Measurements from ENCODE around the gene OR6C2.
"Not testable (repeated sequence)": the region's sequence is repeated elsewhere in the genome, so short reads cannot be mapped to it uniquely, and the experiment has no call there.

OR6C2 gene

DNA sequence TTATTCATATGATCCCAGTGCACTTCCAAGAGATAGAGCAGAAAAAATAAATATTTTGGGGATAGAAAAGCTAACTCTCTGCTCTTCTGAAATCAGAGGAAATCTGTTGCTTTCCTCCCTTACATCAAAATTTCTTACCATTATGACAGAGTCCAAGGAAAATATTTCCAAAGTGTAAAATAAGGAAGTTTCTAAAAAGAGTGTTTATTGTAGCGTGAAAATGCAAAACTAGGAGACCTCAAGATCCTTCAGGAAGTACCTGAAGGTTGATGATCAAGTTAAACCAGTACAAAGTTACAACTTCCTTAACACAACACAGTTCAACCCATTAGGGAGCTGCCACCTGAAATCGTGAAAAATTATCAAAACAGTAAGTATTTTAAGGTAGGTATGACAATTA, at the start of gene OR6C2:
OR6C2 (plus strand) TSS at position 301 of the 400 bp plus-strand sequence. CDS start 8,138 bp downstream, outside the sequence.
- DNase-seq (ENCODE audit: low spot score): no peak

DNA sequence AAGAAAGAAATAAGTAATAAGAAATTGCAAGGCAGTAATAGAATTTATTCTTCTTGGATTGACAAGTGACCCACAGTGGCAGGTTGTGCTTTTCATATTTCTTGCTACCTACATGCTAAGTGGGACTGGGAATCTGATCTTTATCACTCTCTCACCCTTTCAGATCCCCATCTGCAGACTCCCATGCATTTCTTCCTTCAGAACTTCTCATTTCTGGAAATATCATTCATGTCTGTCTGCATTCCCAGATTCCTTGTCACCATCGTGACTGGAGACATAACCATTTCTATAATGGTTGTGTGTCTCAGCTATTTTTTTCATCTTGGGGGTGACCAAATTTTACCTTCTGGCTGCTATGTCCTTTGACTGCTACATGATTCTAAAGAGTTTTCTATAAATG, 47.5 kb upstream of the OR6C2 start:
- DNase-seq (ENCODE audit: low spot score): no peak

DNA sequence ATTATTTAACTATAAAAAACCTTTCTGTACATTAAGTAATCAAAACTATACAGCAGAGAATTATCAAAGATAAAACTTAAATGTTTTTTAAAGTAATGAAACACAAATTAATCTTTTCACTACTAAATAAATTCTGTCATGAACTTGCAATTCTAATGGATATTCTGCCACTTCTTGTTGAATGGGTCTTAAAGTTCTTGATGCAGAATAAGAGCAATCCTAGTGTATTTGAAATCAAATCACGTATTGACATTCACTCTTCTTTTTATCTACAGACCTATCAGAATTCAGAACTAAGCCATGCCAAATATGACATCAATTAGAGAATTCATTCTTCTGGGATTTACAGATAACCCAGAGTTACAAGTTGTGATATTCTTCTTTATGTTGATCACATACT, 43.6 kb upstream of the OR6C2 start, which contains the start of gene OR6C65:
OR6C65 (plus strand) TSS at position 301 of the 400 bp plus-strand sequence; CDS start at position 301, 0 bp downstream.
- DNase-seq (ENCODE audit: low spot score): no peak

DNA sequence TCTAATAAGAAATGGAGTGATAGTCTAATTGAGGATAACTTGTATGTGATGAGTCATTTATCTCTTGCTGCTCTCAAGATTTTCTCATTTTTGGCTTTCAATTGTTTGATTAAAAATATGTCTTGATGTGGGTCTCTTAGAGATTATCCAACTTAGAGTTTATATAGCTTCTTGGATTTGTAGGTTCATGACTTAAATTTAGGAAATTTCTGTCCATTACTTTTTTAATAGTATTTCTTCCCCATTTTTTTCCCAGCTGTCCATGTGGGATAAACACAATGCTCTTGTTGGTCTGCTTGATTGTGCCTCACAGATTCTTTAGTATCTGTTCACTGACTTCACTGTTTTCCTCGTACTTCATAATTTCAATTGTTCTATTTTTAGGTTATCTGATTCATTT, 36.0 kb upstream of the OR6C2 start:
- DNase-seq (ENCODE audit: low spot score): no peak

DNA sequence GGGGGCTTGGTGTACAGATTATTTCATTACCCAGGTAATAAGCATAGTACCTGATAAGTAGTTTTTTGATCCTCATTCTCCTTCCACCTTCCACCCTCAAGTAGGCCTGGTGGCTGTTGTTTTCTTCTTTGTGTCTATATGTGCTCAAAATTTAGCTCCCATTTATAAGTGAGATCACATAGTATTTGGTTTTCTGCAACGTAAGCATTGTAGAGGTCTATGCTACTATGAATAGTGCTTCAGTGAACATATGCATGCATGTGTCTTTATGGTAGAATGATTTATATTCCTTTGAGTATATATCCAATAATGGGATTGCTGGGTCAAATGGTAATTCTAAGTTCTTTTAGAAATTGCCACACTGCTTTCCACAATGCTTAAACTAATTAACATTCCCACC, 34.7 kb upstream of the OR6C2 start:
- not testable (repeated sequence) for DNase-seq (ENCODE audit: low spot score)

DNA sequence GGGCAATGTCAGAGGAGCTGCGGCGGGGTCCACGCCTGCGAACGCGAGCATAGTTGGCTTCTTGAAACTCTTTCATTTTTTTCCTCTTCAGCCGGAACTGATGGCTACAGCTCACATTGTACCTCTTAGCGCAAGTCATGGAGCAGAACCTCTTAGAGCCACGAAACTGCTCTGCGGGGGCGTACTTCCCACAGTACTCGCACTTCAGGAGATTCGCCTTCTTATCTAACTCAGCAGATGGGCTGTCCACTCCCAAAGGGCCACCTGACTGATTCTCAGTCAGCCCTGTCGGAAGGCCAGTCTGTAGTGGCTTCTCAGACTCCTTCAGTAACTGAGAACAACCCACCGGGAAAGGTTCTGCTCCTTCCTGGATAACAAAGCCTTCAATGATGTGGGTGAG, 31.7 kb upstream of the OR6C2 start:
- not testable (repeated sequence) for DNase-seq (ENCODE audit: low spot score)

DNA sequence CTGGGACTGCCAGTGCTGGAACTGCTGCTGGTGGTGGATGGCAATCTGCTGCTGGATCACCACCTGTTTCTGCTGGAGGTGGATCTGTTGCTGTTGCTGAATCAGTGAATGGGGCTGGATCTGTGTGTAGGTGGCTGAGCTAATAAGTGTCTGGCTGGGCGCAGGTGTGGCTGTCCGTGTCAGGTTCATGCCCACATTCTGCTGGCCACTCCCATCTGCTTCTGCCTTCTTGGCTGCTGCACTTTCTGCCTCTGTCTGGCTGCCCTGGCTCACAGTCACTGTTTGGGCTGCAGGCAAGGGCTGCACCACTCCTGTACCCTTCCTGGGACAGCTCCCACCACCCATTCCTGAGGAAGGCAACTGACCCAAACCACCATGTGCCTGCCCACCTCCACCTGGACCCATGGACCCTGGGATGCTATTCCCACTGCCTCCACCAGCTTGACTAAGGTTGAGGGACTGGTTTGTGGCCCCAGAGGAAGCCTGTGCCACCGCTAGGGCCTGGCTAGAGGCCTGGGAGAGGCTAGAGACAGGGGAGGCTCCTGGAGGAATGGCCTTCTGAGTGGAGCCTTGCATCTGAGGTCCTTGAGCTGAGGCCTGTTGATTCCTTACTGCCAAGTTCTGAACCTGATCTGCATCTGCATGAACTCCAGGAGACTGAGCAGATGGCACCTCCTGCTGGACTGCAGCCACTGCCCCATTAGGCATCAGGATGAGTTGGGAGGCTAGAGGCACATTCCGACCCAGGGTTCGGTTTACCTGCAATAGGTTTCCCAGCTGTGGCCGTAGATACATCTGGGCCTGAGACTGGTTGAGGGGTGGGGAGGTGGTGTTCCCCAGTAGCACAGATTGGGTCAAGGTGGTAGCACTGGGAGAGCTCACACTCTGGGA, 30.1 kb upstream of the OR6C2 start:
- not testable (repeated sequence) for DNase-seq (ENCODE audit: low spot score)

DNA sequence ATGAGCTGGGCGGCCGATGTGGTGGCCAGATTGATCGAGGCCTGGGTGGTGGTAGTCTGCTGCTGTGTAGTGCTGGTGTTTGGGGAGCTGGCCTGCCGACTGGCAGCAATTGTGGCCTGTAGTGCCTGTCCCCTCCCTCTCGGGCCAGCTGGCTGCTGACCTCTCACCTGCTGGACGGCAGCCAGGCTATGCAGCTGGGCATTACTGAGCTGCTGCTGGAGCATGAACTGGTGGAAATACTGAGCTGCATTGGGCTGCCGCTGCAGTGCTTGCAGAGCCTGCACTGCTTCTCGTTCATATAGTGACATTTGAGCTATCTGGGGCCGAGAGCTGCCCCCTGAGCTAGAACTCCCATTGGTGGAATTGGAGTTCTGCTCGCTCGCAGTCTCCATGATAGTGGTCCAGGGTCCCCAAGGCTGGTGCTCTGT, 29.5 kb upstream of the OR6C2 start:
- DNase-seq (ENCODE audit: low spot score): not testable (repeated sequence)

DNA sequence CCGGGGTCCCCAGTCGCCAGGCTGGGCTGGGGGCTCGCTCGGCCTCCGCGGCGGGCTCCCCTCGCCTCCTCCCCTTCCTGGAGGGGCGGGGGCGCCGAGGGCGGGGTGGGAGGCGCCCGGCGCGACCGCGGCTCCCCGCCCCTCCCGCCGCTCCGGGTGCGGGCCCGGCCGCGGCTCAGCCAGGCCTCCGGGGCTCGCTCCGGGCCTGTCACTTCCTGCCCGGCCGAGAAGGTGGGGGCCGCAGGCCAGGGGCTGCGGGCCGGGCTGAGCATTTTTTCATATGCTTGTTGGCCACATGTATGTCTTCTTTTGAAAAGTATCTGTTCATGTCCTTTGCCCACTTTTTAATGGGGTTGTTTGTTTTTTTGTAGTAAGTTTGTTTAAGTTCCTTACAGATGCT, 29.0 kb upstream of the OR6C2 start:
- DNase-seq (ENCODE audit: low spot score): not testable (repeated sequence)

DNA sequence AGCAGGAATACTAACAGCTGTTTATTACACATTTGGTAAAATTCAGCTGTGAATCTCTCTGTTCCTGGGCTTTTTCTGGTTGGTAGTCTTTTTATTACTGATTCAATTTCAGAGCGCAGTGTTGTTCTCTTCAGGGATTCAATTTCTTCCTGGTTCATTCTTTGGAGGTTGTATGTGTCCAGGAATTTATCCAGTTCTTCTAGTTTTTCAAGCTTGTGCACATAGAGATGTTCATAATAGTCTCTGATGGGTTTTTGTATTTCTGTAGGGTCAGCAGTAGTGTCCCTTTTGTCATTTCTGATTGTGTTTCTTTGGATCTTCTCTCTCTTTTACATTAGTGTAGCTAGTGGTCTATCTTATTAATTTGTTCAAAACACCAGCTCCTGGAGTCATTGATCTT, 26.9 kb upstream of the OR6C2 start:
- DNase-seq (ENCODE audit: low spot score): no peak

DNA sequence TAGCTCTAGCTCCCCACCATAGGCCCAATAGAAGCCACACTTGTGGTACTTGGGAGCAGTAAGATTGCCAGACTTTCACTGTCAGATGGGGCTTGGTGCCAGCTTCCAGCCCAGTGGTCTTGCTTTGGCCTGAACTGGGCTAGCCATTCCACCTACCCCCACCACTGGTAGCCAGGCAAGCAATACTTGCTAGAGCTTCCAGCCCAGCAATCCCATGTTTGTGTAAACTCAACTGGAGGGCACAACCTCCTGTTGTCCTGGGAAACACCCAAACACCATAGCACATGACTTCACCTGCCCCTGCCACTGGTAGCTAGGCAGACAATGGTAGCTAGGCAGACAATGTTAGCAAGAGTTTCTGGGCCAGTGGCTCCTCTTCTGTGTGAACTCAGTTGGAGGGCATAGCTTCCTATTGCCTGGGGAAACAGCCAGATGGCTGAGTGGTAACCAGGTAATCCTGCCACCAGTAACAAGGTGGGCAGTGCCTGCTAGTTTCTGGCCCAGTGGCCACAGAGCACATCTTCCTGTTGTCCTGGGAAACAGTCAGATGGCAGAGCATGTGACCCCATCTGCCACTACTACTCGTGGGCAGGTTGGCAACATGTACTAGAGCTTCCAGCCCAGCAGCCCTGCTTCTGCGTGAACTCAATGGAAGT, 23.4 kb upstream of the OR6C2 start:
- no peak for DNase-seq (ENCODE audit: low spot score)

DNA sequence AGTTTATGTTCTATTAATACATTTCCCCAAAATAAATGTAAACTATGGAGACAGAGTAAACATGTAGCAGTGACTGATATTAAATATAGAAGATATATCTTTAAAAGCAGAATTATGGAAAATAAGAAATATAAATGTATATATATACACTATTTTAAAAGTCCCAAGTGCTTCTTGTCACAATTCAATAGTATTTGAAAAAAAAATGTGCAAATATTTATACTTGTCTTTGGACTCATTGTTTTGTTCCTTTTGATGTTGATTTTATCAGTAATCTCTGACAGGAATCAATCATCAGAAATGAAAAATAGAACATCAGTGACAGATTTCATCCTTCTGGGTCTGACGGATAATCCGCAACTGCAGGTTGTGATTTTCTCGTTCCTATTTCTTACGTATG, 17.9 kb upstream of the OR6C2 start, which contains the start of gene OR6C76:
OR6C76 (plus strand) TSS at position 301 of the 400 bp plus-strand sequence; CDS start at position 301, 0 bp downstream.
- no peak for DNase-seq (ENCODE audit: low spot score)

DNA sequence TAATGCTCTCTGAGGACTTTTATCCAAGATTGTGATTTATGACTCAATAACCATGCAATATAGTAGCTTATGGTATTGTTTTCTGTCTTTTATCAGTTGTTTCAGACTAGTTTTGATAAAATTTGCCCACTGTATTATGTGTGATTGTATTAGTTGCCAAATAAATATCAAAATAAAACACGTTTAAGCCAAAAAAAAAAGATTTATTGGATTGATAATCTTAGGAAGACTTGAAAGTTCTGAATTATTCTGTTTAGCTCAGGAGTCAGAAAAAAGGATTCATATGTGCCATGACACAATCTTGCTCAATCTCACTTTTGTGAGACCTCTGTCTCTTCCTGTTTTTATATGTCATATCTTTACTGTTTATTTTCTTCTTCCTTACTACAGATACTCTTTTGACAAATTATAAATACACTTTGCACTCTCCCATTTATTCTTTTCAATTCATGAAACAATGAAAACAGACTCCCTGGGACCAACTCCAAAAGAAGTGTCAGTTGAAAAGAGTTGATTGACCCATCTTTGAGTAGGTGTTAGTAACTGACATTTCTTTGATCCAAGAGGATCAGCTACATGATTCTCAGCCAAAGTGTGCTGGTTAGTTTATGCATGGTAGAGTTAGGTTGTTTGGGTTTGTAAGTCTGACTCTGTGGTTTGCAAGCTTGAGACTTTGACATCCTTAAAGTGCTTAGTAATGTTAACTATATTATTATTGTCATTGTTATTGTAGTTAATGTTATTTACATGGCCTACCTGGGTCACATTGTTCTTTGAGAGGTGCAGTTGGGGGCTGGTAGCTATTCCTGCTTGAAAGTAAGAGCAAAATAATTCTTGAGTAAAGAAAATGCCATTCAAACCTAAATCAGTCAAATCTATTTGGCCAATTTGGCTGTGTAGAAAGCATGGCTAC, 15.3 kb upstream of the OR6C2 start:
- DNase-seq (ENCODE audit: low spot score): no peak

DNA sequence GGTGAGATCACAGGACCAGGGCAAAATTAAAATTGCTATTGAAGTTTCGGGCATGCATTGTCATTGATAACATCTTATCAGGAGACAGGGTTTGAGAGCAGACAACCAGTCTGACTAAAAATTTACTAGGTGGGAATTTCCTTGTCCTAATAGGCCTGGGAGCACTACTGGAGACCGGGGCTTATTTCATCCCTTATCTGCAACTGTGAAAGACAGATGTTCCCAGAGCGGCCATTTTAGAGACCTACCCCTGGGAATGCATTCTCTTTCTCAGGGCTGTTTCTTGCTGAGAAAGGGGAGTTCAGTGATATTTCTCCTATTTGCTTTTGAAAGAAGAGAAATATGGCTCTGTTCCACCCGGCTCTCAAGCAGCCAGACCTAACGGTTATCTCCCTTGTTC, 2.6 kb upstream of the OR6C2 start:
- not testable (repeated sequence) for DNase-seq (ENCODE audit: low spot score)

DNA sequence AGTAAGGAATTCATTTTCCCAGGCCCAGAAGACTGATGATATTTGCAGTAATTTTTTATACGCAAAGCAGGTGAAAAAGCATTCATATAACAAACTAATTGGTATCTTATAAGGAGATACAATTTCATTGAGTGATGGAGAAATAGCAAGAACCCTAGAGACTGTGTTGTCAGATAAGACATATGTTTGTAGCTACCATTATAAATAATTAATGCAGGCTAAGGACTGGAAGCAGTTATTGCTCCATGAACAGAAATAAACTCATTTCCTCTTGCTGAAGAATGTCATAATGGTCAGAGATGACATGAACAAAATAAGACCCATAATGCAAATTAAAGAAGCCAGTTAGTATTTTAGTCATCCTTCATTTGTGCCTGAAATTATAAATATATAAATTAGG, 1.5 kb downstream of the OR6C2 start:
- DNase-seq (ENCODE audit: low spot score): no peak

DNA sequence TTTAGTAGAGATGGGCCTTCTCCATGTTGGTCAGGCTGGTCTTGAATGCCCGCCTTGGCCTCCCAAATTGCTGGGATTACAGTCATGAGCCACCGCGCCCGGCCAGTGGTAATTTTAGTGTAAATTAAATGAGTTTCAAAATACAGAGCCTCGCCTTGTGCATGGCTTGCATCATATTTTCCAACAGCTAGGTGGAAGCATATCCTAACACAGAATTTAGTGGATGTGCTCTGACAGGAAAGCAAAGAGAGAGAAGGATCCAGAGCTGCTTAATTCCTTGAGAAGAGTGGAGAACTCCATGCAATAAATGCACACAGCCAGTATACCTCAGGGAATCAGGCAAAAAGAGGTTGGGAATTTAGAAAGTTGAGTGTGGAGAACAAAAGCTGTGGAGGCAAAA, 2.5 kb downstream of the OR6C2 start:
- no peak for DNase-seq (ENCODE audit: low spot score)

DNA sequence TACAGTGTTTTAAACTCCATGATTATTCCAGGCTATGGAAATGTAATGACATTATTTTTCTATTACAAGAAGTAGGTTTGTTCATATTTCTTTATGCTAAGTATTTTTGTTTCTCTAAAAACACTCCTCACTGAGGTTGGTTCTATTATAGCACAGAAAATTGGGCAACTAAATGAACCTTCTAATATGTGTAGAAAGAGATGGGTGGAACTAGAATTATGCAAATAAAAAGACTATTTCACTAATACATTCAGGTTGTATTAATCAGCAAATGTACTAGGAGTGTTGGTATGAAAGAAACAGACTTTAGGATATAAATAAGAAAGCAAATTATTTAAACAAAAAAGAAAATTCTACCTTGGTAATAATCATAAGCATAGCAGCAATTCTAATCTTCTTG, 4.9 kb downstream of the OR6C2 start:
- no peak for DNase-seq (ENCODE audit: low spot score)

DNA sequence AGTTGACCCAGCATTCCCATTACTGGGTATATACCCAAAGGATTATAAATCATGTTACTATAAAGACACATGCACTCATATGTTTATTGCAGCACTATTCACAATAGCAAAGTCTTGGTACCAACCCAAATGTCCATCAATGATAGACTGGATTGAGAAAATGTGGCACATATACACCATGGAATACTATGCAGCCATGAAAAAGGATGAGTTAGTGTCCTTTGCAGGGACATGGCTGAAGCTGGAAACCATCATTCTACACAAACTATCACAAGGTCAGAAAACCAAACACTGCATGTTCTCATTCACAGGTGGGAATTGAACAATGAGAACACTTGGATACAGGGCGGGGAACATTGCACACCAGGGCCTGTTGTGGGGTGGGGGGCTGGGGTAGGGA, 21.1 kb downstream of the OR6C2 start:
- not testable (repeated sequence) for DNase-seq (ENCODE audit: low spot score)

DNA sequence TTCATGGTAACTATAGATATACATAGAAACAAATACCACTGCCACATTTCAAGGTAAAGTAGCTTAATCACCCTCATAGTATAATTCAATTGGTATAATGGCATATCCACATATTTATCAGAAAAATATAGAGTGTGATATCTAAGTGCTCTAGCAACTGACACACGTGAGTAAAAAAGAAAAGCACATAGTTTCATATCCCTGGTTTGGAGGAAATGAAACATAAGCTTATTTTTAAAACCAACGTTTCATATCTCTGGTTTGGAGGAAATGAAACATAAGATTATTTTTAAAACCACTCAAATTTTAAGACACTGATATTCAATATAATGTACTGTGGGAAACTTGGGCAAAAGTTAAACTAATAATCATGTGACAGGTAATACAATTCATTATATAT, 24.0 kb downstream of the OR6C2 start:
- no peak for DNase-seq (ENCODE audit: low spot score)

DNA sequence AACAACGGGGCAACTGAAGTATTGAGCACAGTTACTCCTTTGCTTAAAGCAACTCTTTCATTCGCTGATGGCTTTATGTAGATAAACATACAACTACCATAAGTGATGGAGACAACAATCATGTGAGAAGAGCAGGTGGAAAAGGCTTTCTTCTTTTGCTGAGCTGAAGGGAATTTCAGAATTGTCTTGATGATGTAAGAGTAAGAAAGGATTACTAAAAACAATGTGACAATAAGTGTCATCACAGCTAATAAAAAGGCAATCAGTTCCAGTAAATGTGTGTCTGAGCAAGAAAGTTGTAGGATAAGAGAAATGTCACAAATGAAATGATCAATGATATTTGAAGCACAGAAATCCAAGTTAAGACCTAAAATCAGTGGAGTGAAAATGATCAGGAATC, 25.4 kb downstream of the OR6C2 start:
- no peak for DNase-seq (ENCODE audit: low spot score)

DNA sequence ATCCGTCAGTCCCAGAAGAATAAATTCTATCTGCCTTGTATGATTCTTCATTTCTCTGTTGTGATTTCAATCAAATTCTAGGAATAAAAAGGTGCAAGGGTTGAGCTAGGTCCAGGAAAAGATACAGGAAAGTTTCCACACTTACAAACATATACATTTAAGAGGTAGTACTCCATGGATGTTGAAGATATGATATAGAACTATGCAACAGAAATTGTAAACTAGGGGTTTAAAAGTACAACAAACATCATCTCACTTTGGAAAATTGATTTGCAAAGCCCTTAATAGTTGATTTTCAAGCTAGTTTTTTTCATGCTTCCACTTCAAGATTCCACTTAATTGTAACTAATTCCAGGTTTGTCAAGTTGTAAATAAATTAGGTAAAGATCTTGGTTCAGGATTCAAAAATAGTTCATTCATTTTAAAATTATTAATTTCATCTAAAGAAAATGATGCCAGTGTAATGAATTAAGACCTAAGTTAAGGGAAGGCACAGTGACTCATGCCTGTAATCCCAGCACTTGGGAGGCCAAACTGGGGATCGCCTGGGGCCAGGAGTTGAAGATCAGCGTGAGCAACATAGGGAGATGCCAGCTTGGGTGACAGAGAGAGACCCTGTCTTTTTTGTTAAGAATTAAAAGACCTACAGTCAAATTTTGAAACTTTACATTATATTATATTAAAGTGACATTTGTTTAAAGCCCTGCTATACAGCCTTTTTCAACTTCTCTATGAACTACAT, 26.4 kb downstream of the OR6C2 start, which contains the start of gene OR6C70:
OR6C70 (minus strand) TSS at position 51 of the 742 bp plus-strand sequence; CDS start at position 51, 0 bp downstream.
- no peak for DNase-seq (ENCODE audit: low spot score)

All from iPS-NIHi11 (cell line).